Measurements from ENCODE around the gene LRMDA. TPM values are rescaled to one million over a fixed set of nuclear protein-coding genes. Genes with fewer than 3 reads are reported as not detected.

The LRMDA gene
- total and polyA plus RNA-seq, 2 of the 13 experiments (the other 11 are each of a cell fraction or from before 2014, with no cell fraction given): 13.4 to 22.0 TPM

- TF ChIP-seq, protein P1, sequence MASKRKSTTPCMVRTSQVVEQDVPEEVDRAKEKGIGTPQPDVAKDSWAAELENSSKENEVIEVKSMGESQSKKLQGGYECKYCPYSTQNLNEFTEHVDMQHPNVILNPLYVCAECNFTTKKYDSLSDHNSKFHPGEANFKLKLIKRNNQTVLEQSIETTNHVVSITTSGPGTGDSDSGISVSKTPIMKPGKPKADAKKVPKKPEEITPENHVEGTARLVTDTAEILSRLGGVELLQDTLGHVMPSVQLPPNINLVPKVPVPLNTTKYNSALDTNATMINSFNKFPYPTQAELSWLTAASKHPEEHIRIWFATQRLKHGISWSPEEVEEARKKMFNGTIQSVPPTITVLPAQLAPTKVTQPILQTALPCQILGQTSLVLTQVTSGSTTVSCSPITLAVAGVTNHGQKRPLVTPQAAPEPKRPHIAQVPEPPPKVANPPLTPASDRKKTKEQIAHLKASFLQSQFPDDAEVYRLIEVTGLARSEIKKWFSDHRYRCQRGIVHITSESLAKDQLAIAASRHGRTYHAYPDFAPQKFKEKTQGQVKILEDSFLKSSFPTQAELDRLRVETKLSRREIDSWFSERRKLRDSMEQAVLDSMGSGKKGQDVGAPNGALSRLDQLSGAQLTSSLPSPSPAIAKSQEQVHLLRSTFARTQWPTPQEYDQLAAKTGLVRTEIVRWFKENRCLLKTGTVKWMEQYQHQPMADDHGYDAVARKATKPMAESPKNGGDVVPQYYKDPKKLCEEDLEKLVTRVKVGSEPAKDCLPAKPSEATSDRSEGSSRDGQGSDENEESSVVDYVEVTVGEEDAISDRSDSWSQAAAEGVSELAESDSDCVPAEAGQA (IDR thresholded peaks at IDR 0.05; ENCODE audit: low read depth): no peak
- TF ChIP-seq, protein P1 (CRISPR knock-in tag; IDR thresholded peaks at IDR 0.05; ENCODE audit: borderline replicate concordance): no peak
- TF ChIP-seq AKAP8 (CRISPR knock-in tag; IDR thresholded peaks at IDR 0.05) (0 out of 2 replicates have a peak, but pooled peaks have one; percentile 37), ZNF318 (CRISPR knock-in tag; IDR thresholded peaks at IDR 0.05) (no peak), HCFC1 (IDR thresholded peaks at IDR 0.05; ENCODE audit: low read depth, low read length) (no peak), EEA1 (CRISPR knock-in tag; IDR thresholded peaks at IDR 0.05; ENCODE audit: borderline replicate concordance) (no peak), ARID2 (CRISPR knock-in tag; IDR thresholded peaks at IDR 0.05; ENCODE audit: borderline replicate concordance) (peak; percentile 89; the same call in 1 of the 2 replicates), ZNF709 (CRISPR knock-in tag; IDR thresholded peaks at IDR 0.05) (no peak), REPIN1 (CRISPR knock-in tag; IDR thresholded peaks at IDR 0.05; ENCODE audit: borderline replicate concordance, low read depth) (peak; percentile 92), HDAC6 (IDR thresholded peaks at IDR 0.05; ENCODE audit: low read depth, low read length) (no peak)
- TF ChIP-seq, protein P2, sequence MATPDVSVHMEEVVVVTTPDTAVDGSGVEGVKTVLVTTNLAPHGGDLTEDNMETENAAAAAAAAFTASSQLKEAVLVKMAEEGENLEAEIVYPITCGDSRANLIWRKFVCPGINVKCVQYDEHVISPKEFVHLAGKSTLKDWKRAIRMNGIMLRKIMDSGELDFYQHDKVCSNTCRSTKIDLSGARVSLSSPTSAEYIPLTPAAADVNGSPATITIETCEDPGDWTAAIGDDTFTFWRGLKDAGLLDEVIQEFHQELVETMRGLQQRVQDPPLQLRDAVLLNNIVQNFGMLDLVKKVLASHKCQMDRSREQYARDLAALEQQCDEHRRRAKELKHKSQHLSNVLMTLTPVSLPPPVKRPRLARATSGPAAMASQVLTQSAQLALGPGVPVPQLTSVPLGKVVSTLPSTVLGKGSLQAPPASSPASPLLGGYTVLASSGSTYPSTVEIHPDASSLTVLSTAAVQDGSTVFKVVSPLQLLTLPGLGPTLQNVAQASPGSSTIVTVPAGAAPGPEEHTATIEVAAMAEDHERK (CRISPR knock-in tag; IDR thresholded peaks at IDR 0.05; ENCODE audit: low read depth): no peak
These were observed 324.1 kb downstream of the LRMDA start (continued) for GRCh38 chr10:75755528-75755927.

All from HepG2 (cell line).